ENCODE data around the gene FUS. TPM values are rescaled to one million over a fixed set of nuclear protein-coding genes. Genes with fewer than 3 reads are reported as not detected.

FUS gene
- total RNA-seq, 2 donors from 2014 or later: 134 to 252 TPM

- H3K9me3 ChIP-seq: no peaks in the 10 kb centered on the region
- peak overlapping the region; percentile 81 for H3K27ac ChIP-seq
- DNase-seq: peak; percentile 54
- H3K4me3 ChIP-seq: peak overlapping the region; percentile 79
- H3K4me1 ChIP-seq: peaks cover 14% of the 10 kb centered on the region
- no peaks in the 10 kb centered on the region for H3K27me3 ChIP-seq
- H3K36me3 ChIP-seq: peaks cover 16% of the 10 kb centered on the region
- intact Hi-C loops (cut with DNase I): loop anchor here (10.0 kb wide), 1 partner anchor 274 kb away; the partner anchor contains the start of gene ARMC5
- TF ChIP-seq, protein P1, sequence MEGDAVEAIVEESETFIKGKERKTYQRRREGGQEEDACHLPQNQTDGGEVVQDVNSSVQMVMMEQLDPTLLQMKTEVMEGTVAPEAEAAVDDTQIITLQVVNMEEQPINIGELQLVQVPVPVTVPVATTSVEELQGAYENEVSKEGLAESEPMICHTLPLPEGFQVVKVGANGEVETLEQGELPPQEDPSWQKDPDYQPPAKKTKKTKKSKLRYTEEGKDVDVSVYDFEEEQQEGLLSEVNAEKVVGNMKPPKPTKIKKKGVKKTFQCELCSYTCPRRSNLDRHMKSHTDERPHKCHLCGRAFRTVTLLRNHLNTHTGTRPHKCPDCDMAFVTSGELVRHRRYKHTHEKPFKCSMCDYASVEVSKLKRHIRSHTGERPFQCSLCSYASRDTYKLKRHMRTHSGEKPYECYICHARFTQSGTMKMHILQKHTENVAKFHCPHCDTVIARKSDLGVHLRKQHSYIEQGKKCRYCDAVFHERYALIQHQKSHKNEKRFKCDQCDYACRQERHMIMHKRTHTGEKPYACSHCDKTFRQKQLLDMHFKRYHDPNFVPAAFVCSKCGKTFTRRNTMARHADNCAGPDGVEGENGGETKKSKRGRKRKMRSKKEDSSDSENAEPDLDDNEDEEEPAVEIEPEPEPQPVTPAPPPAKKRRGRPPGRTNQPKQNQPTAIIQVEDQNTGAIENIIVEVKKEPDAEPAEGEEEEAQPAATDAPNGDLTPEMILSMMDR (IDR thresholded peaks at IDR 0.05): no peak
- H3K9ac ChIP-seq (ENCODE audit: low read depth in 2 of 2, low read length in 2 of 2): peak overlapping the region; percentile 90 to 95
Measured at GRCh38 chr16:31181102-31181830, 1.3 kb downstream of the FUS start.

DNA sequence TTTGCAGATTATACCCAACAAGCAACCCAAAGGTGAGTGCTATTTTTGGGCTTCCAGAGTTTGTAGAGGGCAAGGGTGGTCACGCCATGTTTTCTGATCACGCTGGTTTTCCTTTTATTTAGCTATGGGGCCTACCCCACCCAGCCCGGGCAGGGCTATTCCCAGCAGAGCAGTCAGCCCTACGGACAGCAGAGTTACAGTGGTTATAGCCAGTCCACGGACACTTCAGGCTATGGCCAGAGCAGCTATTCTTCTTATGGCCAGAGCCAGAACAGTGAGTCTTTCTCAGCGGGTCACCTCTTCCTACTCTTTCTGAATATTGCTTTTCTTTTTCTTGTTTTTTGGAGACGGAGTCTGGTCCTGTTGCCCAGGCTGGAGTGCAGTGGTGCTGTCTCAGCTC lies 2.5 kb downstream of the FUS start:
- peaks cover 14% of the 10 kb centered on the region for H3K4me1 ChIP-seq
- H3K9ac ChIP-seq (ENCODE audit: low read depth in 2 of 2, low read length in 2 of 2): no peak overlapping the region
- H3K27me3 ChIP-seq: no peaks in the 10 kb centered on the region
- H3K36me3 ChIP-seq: peaks cover 24% of the 10 kb centered on the region
- no peak overlapping the region for H3K27ac ChIP-seq
- no peak for DNase-seq
- TF ChIP-seq, protein P1 (IDR thresholded peaks at IDR 0.05): no peak
- no peak overlapping the region for H3K4me3 ChIP-seq
- intact Hi-C loops (cut with DNase I): loop anchor here (10.0 kb wide), 1 partner anchor 272 kb away; the partner anchor contains the start of gene ARMC5
- no peaks in the 10 kb centered on the region for H3K9me3 ChIP-seq

DNA sequence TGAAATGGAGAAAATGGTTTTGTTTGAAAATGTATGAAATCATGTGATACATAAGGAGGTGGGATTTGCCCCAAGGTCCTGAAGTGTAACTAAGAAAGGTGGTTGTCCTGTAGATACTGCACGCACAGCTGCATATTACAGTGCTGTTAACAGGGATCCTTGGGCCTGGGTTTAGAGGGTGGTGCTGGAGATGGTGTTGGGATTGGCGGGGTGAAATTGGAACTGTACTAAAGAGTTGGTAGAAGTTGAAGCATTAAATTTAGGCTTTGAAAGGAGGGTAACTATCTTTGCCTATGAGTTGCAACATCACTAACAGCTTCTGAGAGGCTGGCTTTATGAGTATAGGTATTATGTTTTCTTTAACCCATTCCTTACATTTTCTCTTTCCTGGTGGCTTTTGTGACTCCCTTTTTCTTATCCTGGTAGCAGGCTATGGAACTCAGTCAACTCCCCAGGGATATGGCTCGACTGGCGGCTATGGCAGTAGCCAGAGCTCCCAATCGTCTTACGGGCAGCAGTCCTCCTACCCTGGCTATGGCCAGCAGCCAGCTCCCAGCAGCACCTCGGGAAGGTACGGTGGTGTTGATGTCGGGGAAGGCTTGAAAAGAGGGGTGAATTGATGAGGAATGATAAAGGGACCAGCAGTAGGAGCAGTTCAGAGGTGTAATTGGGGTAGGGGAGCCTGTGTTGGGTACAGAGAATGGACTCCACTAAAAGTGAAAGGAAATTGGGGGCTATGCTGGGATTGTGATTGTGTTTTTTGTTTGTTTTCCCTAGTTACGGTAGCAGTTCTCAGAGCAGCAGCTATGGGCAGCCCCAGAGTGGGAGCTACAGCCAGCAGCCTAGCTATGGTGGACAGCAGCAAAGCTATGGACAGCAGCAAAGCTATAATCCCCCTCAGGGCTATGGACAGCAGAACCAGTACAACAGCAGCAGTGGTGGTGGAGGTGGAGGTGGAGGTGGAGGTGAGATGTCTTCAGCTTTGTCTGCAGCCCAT lies 3.8 kb downstream of the FUS start:
- Histone ChIP-seq H3K27ac (no peak overlapping the region), H3K36me3 (peaks cover 31% of the 10 kb centered on the region), H3K4me1 (peaks cover 14% of the 10 kb centered on the region), H3K4me3 (no peak overlapping the region), H3K9me3 (no peaks in the 10 kb centered on the region), H3K27me3 (no peaks in the 10 kb centered on the region), H3K9ac (ENCODE audit: low read depth in 2 of 2, low read length in 2 of 2) (no peak overlapping the region)
- TF ChIP-seq, protein P1 (IDR thresholded peaks at IDR 0.05): no peak
- no peak for DNase-seq
- intact Hi-C loops (cut with DNase I): loop anchor here (10.0 kb wide), 1 partner anchor 271 kb away; the partner anchor contains the start of gene ARMC5

DNA sequence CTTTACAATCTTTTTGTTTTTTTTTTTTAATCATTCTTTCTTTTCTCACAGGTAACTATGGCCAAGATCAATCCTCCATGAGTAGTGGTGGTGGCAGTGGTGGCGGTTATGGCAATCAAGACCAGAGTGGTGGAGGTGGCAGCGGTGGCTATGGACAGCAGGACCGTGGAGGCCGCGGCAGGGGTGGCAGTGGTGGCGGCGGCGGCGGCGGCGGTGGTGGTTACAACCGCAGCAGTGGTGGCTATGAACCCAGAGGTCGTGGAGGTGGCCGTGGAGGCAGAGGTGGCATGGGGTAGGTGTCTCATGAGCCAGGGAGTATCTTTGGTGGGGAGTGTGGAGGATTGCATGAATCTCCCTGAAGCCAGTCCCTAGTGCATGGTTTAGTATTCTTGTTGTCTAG lies 4.9 kb downstream of the FUS start:
- H3K27ac ChIP-seq: no peak overlapping the region
- TF ChIP-seq, protein P1 (IDR thresholded peaks at IDR 0.05): no peak
- intact Hi-C loops (cut with DNase I): loop anchor here (10.0 kb wide), 1 partner anchor 270 kb away; the partner anchor contains the start of gene ARMC5
- no peaks in the 10 kb centered on the region for H3K27me3 ChIP-seq
- H3K4me3 ChIP-seq: no peak overlapping the region
- no peaks in the 10 kb centered on the region for H3K9me3 ChIP-seq
- no peak for DNase-seq
- H3K36me3 ChIP-seq: peaks cover 35% of the 10 kb centered on the region
- peaks cover 14% of the 10 kb centered on the region for H3K4me1 ChIP-seq
- H3K9ac ChIP-seq (ENCODE audit: low read depth in 2 of 2, low read length in 2 of 2): no peak overlapping the region

DNA sequence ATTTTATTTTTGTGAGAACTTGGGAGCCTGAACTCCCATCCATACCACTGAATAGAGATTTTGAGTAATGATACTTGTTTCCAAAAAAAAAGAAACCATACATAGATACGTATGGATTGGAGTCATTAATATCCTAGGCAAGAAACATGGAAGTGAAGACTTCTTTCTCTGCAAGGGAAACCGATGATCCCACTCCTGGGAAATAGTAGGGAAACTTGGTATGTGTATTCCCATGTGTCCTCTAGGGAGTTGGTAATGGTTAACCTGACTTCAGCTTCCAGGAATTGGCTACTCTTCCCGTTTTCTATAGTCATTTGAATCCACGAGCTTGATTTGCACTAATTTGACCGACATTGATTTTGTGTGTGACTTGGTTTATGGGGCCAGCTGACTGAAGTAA lies 5.4 kb downstream of the FUS start:
- DNase-seq: no peak
- TF ChIP-seq, protein P1 (IDR thresholded peaks at IDR 0.05): no peak
- Histone ChIP-seq H3K27ac (no peak overlapping the region), H3K36me3 (peaks cover 39% of the 10 kb centered on the region), H3K27me3 (no peaks in the 10 kb centered on the region), H3K4me3 (no peak overlapping the region), H3K4me1 (peaks cover 14% of the 10 kb centered on the region), H3K9me3 (no peaks in the 10 kb centered on the region), H3K9ac (ENCODE audit: low read depth in 2 of 2, low read length in 2 of 2) (no peak overlapping the region)
- intact Hi-C loops (cut with DNase I): loop anchor here (10.0 kb wide), 1 partner anchor 269 kb away; the partner anchor contains the start of gene ARMC5

Data from colonic mucosa (tissue), 4 donors.